ENCODE measurements around the gene CCT8L2.

- TF ChIP-seq POLR2A (IDR thresholded peaks at IDR 0.05; ENCODE audit: low read depth) = no peak
- TF ChIP-seq CTCF (IDR thresholded peaks at IDR 0.05) = no peak
- TF ChIP-seq POLR2AphosphoS5 (IDR thresholded peaks at IDR 0.05) = no peak
- TF ChIP-seq EP300 (IDR thresholded peaks at IDR 0.05) = no peak
Observed at GRCh38 chr22:16601437-16602223, 9.0 kb upstream of the CCT8L2 start.

All from esophagus muscularis mucosa (tissue), 4 donors.